ENCODE results near the gene ZNF225.
"Not testable (repeated sequence)": the region's sequence is repeated elsewhere in the genome, so short reads cannot be mapped to it uniquely, and the experiment has no call there.

Gene ZNF225

DNA sequence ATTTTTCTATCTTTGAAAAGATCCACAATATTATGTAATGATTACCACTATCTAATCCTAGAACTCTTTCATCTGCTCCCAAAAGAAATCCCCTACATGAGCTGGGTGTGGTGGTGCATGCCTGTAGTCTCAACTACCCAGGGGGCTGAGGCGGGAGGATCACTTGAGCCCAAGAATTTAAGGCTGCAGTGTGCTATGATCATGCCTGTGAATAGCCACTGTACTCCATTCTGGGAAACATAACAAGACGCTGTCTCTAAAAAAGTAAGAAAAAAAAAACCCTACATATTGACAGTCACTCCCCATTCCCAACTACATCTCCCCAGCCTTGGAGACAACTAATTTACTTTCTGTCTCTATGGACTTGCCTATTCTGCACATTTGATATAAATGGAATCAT, 50.6 kb downstream of the ZNF225 start:
- no peak for DNase-seq (ENCODE audit: low read depth in 3 of 3)

DNA sequence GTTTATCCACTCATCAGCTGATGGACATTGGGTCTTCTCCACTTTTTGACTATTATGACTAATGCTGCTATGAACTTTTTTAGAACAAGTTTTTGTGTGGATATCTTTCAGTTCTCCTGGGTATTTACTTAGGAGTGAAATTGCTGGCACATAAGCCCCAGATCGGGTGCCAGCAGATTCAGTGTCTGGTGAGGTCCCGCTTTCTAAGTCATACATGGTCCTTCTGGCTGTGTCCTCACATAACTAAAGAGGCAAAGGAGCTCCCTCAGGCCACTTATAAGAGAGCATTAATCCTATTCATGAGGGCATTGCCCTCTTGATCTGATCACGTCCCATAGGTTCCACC, 51.1 kb downstream of the ZNF225 start:
- no peak for DNase-seq (ENCODE audit: low read depth in 3 of 3)

DNA sequence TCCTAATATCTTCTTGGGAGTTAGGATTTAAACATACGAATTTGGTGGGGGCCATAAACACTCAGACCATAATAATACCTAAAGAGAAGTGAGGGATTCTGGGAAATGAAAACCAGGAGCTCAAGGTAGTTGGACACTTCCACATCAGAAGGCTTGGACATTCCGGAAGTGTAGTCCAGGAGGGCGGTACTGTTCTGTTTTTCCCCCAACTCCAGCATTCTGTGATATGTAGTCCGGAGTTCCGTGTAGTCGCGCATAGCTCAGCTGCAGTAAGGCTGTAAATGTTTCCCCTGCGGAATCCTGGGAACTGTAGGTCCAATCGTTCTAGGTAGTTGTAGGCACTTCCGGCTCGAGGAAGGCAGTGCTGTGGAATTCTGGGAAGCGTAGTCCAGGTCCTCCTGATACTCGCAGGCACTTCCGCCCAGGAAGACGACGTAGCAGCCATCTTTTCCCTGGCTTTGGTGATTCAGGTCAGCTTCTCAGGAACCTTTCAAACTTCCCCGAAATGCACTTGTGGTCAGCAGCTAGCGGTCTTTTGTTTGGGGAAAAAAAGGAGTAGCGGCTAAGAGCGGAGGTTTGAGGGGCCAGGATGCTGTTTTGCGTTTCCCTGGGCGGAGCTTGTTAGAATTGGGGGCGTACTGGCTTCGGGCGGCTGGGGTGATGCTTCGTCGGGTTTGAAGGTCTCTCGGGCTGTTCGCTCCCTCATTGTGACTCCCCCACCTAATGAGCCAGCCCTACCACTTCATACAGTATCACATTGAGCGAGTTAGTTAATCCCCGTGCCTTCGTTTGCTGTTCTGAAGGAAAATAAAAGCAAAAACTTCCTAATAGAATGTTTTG, 51.7 kb downstream of the ZNF225 start, which contains the start of gene ZNF226:
Gene ZNF226 (plus strand): TSS at position 428 of the 840 bp plus-strand sequence. CDS start 4,981 bp downstream, outside the sequence.
- peak; percentile 42 to 68 (median 61) for DNase-seq (ENCODE audit: low read depth in 3 of 3)

DNA sequence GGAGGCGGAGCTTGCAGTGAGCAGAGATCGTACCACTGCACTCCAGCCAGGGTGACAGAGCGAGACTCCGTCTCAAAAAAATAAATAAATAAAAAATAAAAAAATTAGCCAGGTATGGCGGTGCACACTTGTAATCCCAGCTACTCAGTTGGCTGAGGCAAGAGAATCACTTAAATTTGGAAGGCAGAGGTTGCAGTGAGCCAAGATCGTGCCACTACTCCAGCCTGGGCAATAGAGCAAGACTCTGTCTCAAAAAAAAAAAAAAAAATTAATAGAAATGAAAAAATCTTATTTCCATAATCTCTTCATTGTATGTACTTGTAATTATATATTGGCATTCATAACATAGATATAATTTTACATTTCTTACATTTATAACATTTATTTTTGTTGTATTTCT, 57.5 kb downstream of the ZNF225 start:
- DNase-seq (ENCODE audit: low read depth in 3 of 3) = not testable (repeated sequence)

DNA sequence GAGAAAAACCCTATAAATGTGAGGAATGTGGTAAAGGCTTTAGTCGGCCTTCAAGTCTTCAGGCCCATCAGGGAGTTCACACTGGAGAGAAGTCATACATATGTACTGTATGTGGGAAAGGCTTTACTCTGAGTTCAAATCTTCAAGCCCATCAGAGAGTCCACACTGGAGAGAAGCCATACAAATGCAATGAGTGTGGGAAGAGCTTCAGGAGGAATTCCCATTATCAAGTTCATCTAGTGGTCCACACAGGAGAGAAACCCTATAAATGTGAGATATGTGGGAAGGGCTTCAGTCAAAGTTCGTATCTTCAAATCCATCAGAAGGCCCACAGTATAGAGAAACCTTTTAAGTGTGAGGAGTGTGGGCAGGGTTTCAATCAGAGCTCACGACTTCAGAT, 63.4 kb downstream of the ZNF225 start:
- DNase-seq (ENCODE audit: low read depth in 3 of 3) = no peak

DNA sequence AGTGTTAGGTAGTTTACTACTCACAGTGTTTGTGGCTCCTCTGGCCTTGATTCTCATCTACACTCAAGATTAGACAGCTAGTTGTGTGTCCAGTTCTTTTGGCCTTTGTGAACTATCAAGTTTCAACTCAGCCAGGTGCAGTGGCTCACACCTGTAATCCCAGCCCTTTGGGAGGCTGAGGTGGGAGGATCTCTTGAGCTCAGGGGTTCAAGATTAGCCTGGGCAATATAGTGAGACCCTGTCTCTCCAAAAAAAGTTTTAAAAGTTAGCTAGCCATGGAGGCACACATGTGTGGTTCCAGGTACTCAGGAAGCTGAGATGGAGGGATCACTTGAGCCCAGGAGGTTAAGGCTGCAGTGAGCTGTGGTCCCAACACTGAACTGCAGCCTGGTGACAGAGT, 67.8 kb downstream of the ZNF225 start:
- DNase-seq (ENCODE audit: low read depth in 3 of 3) = no peak

DNA sequence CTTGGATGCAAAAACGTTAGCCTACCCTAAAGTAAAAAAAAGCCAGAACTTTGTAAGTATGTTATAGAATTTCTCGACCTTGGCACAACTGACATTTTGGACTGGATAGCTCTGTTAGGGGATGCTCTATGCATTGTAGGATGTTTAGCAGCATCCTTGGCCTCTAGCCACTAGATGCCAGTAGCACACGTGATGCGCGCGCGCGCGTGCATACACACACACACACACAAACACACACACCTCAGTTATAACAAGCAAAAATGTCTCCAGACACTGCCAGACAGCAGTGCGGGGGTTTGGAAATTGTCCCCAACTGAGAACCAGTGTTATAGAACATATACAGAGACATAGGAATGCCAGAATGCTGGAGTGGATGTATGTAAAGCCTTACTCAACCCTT, 68.9 kb downstream of the ZNF225 start:
- no peak for DNase-seq (ENCODE audit: low read depth in 3 of 3)

Data from stimulated activated CD4-positive, alpha-beta T cell treated with anti-CD3 and anti-CD28 coated beads, TNF-alpha, amount 100 ng/mL, for 4 hours (primary cell).